ENCODE results near the gene TRMT10A. TPM values are rescaled to one million over a fixed set of nuclear protein-coding genes. Genes with fewer than 3 reads are reported as not detected.

TRMT10A gene
- total and polyA plus RNA-seq, 10 of the 15 experiments (the other 5 are each of a cell fraction or from before 2014, with no cell fraction given): 4.5 to 13.4 (median 9.2) TPM

DNA sequence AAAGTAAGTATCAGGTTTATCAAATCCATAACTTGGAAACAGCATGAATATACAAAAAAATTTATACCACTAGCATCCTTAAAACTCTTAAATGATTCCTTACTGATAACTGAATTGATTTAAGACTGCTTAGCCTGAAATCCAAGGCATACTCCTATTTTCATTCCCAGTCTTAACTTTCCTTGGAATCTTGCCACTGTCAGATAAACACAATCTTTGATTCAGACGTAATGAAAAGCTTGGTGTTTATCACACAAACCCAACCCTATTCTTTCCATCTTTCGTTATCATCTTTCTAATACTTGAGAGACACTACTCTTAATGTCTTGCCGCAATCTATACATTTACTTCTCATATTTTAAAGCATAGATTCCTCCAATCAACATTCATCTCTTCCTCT, 33.9 kb downstream of the TRMT10A start:
- no peaks in the 10 kb centered on the region for H3K9me3 ChIP-seq (replicated peaks; ENCODE audit: control insufficient read depth, insufficient read depth, low read length)

More for the DNA sequence above, 33.9 kb downstream of the TRMT10A start:
- CTCF ChIA-PET: no interaction called here
- DNase-seq (ENCODE audit: low read depth, low spot score): no peak
- H3K4me2 ChIP-seq (ENCODE audit: control insufficient read depth, insufficient read depth): no peak overlapping the region
- SMC1A ChIA-PET (ENCODE audit: uncharacterized antibody, unreplicated experiment): no interaction called here
- POLR2A ChIA-PET: no interaction called here
- intact Hi-C loops (cut with micrococcal nuclease; ENCODE audit: unreplicated experiment): no loop called here
- no TSS peak for BruUV-seq (replicated peaks)
- no peak overlapping the region for H3K9ac ChIP-seq (ENCODE audit: control insufficient read depth, insufficient read depth, low read length)
- H3K27me3 ChIP-seq (replicated peaks in 1 of 2; ENCODE audit: control insufficient read depth in 2 of 2, insufficient read depth in 2 of 2, low read length in 1 of 2): no peaks in the 10 kb centered on the region
- H3K27ac ChIP-seq (ENCODE audit: control insufficient read depth, insufficient read depth): no peak overlapping the region
- no peak overlapping the region for H2AFZ ChIP-seq (ENCODE audit: control insufficient read depth, low read depth, low read length)
- WGBS (ENCODE audit: insufficient coverage, insufficient replicate concordance, low lambda C conversion rate, missing lambda C conversion rate): 36% methylated on average over 3 of the region's 3 CpGs
- no peaks in the 10 kb centered on the region for H3K79me2 ChIP-seq (ENCODE audit: control insufficient read depth, insufficient read depth, low read length)
- no peak for TF ChIP-seq SIN3A (IDR thresholded peaks at IDR 0.05; ENCODE audit: low read depth, low read length)
- no peak for TF ChIP-seq GABPA (IDR thresholded peaks at IDR 0.05; ENCODE audit: low read depth)
- TF ChIP-seq ZNF622 (IDR thresholded peaks at IDR 0.05): no peak
- TF ChIP-seq NR2C2 (IDR thresholded peaks at IDR 0.05; ENCODE audit: borderline replicate concordance, control insufficient read depth, insufficient read length, low read depth): no peak
- TF ChIP-seq RAD51 (IDR thresholded peaks at IDR 0.05): no peak
- no peak for TF ChIP-seq HCFC1 (IDR thresholded peaks at IDR 0.05; ENCODE audit: low read length)
- no peak for TF ChIP-seq SMAD1 (IDR thresholded peaks at IDR 0.05; ENCODE audit: low read depth, partially characterized antibody)
- TF ChIP-seq, protein P1, sequence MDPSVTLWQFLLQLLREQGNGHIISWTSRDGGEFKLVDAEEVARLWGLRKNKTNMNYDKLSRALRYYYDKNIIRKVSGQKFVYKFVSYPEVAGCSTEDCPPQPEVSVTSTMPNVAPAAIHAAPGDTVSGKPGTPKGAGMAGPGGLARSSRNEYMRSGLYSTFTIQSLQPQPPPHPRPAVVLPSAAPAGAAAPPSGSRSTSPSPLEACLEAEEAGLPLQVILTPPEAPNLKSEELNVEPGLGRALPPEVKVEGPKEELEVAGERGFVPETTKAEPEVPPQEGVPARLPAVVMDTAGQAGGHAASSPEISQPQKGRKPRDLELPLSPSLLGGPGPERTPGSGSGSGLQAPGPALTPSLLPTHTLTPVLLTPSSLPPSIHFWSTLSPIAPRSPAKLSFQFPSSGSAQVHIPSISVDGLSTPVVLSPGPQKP (IDR thresholded peaks at IDR 0.05; ENCODE audit: low read depth, low read length): no peak
- no peak for TF ChIP-seq PML (IDR thresholded peaks at IDR 0.05; ENCODE audit: low read length)
- TF ChIP-seq FOXM1 (IDR thresholded peaks at IDR 0.05; ENCODE audit: low read depth, low read length): no peak
- TF ChIP-seq, protein P2, sequence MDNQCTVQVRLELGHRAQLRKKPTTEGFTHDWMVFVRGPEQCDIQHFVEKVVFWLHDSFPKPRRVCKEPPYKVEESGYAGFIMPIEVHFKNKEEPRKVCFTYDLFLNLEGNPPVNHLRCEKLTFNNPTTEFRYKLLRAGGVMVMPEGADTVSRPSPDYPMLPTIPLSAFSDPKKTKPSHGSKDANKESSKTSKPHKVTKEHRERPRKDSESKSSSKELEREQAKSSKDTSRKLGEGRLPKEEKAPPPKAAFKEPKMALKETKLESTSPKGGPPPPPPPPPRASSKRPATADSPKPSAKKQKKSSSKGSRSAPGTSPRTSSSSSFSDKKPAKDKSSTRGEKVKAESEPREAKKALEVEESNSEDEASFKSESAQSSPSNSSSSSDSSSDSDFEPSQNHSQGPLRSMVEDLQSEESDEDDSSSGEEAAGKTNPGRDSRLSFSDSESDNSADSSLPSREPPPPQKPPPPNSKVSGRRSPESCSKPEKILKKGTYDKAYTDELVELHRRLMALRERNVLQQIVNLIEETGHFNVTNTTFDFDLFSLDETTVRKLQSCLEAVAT (IDR thresholded peaks at IDR 0.05): no peak
- TF ChIP-seq, protein P3, sequence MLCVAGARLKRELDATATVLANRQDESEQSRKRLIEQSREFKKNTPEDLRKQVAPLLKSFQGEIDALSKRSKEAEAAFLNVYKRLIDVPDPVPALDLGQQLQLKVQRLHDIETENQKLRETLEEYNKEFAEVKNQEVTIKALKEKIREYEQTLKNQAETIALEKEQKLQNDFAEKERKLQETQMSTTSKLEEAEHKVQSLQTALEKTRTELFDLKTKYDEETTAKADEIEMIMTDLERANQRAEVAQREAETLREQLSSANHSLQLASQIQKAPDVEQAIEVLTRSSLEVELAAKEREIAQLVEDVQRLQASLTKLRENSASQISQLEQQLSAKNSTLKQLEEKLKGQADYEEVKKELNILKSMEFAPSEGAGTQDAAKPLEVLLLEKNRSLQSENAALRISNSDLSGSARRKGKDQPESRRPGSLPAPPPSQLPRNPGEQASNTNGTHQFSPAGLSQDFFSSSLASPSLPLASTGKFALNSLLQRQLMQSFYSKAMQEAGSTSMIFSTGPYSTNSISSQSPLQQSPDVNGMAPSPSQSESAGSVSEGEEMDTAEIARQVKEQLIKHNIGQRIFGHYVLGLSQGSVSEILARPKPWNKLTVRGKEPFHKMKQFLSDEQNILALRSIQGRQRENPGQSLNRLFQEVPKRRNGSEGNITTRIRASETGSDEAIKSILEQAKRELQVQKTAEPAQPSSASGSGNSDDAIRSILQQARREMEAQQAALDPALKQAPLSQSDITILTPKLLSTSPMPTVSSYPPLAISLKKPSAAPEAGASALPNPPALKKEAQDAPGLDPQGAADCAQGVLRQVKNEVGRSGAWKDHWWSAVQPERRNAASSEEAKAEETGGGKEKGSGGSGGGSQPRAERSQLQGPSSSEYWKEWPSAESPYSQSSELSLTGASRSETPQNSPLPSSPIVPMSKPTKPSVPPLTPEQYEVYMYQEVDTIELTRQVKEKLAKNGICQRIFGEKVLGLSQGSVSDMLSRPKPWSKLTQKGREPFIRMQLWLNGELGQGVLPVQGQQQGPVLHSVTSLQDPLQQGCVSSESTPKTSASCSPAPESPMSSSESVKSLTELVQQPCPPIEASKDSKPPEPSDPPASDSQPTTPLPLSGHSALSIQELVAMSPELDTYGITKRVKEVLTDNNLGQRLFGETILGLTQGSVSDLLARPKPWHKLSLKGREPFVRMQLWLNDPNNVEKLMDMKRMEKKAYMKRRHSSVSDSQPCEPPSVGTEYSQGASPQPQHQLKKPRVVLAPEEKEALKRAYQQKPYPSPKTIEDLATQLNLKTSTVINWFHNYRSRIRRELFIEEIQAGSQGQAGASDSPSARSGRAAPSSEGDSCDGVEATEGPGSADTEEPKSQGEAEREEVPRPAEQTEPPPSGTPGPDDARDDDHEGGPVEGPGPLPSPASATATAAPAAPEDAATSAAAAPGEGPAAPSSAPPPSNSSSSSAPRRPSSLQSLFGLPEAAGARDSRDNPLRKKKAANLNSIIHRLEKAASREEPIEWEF (IDR thresholded peaks at IDR 0.05; ENCODE audit: insufficient replicate concordance, low read depth, low read length): no peak
- TF ChIP-seq RFX5 (IDR thresholded peaks at IDR 0.05; ENCODE audit: low read depth, low read length): no peak
- no peak for TF ChIP-seq MYB (IDR thresholded peaks at IDR 0.05; ENCODE audit: borderline replicate concordance, low read depth, low read length)
- no peaks in the 10 kb centered on the region for H3K36me3 ChIP-seq (ENCODE audit: control insufficient read depth in 2 of 2, insufficient read depth in 2 of 2, low read length in 1 of 2)
- in situ Hi-C loops (cut with MboI): no loop called here
- H3K4me3 ChIP-seq: no peak overlapping the region
- FAIRE-seq: no peak
- no peak for ATAC-seq
- no peaks in the 10 kb centered on the region for H3K4me1 ChIP-seq (ENCODE audit: control insufficient read depth, insufficient read depth, low read length)
- RAD21 ChIA-PET (ENCODE audit: unreplicated experiment): no interaction called here
- no peaks in the 10 kb centered on the region for H4K20me1 ChIP-seq (ENCODE audit: control insufficient read depth, insufficient read depth)
